Astrocyte (in vitro differentiated cells and primary cell): ENCODE data around the gene CDCA7. TPM values are rescaled to one million over a fixed set of nuclear protein-coding genes. Genes with fewer than 3 reads are reported as not detected.

Experiments used
- DNase-seq: peaks from one replicate; pipeline ENCODE4 v3.0.0-alpha.2; 2010; ENCODE audit warnings: low read depth
- FAIRE-seq: peaks from 2 replicates; lab custom pipeline; 2011; peaks lifted over from hg19 to GRCh38; lab: Jason Lieb, UNC
- H2AFZ ChIP-seq: 2 replicates; pipeline ENCODE4 v1.6.0; 2012; ENCODE audit warnings: low read depth, low read length, inconsistent platforms
- H3K27ac ChIP-seq: 2 replicates; pipeline ENCODE4 v1.5.1; 2011; ENCODE audit warnings: low read depth, low read length, inconsistent platforms
- H3K27me3 ChIP-seq: 2 replicates; pipeline ENCODE4 v1.6.0; 2011; ENCODE audit warnings: low read length, inconsistent platforms; ENCODE audit not compliant: insufficient read depth
- H3K36me3 ChIP-seq: 2 replicates; pipeline ENCODE4 v1.5.1; 2011; ENCODE audit warnings: low read length, inconsistent platforms; ENCODE audit not compliant: insufficient read depth
- H3K4me1 ChIP-seq: 2 replicates; pipeline ENCODE4 v1.5.1; 2011; ENCODE audit warnings: low read length, inconsistent platforms; ENCODE audit not compliant: insufficient read depth
- H3K4me2 ChIP-seq: 2 replicates; pipeline ENCODE4 v1.6.0; 2012; ENCODE audit warnings: low read length, inconsistent platforms
- H3K4me3 ChIP-seq: 2 replicates; pipeline ENCODE4 v1.5.1; 2011; ENCODE audit warnings: low read depth, mild to moderate bottlenecking, low read length, inconsistent platforms; ENCODE audit not compliant: insufficient read depth
- H3K79me2 ChIP-seq: 2 replicates; pipeline ENCODE4 v1.6.0; 2012; ENCODE audit warnings: mild to moderate bottlenecking, low read length, inconsistent platforms; ENCODE audit not compliant: insufficient read depth
- H3K9ac ChIP-seq: 2 replicates; pipeline ENCODE4 v1.6.0; 2012; ENCODE audit warnings: mild to moderate bottlenecking, low read length, inconsistent platforms
- H3K9me3 ChIP-seq: 2 replicates; pipeline ENCODE4 v1.5.1; 2012; ENCODE audit warnings: low read depth, mild to moderate bottlenecking, low read length, inconsistent platforms; ENCODE audit not compliant: insufficient read depth
- H4K20me1 ChIP-seq: 2 replicates; pipeline ENCODE4 v1.6.0; 2012; ENCODE audit warnings: low read length, inconsistent platforms; ENCODE audit not compliant: insufficient read depth
- H3K27ac Mint-ChIP-seq: one replicate; pipeline ENCODE4 v1.8.0; 2021; ENCODE audit warnings: mild to moderate bottlenecking, mixed read lengths; ENCODE audit not compliant: unreplicated experiment
- H3K27me3 Mint-ChIP-seq: one replicate; pipeline ENCODE4 v1.8.0; 2021; ENCODE audit warnings: low read depth, mixed read lengths; ENCODE audit not compliant: unreplicated experiment
- H3K36me3 Mint-ChIP-seq: one replicate; pipeline ENCODE4 v1.8.0; 2021; ENCODE audit warnings: low read depth, mixed read lengths; ENCODE audit not compliant: unreplicated experiment
- H3K4me1 Mint-ChIP-seq: one replicate; pipeline ENCODE4 v1.8.0; 2021; ENCODE audit warnings: low read depth, mixed read lengths; ENCODE audit not compliant: unreplicated experiment
- H3K4me3 Mint-ChIP-seq: one replicate; pipeline ENCODE4 v1.8.0; 2021; ENCODE audit warnings: mild to moderate bottlenecking, moderate library complexity, mixed read lengths; ENCODE audit not compliant: unreplicated experiment
- H3K9me3 Mint-ChIP-seq: one replicate; pipeline ENCODE4 v1.8.0; 2021; ENCODE audit warnings: mild to moderate bottlenecking, mixed read lengths; ENCODE audit not compliant: unreplicated experiment
- CTCF ChIP-seq: IDR thresholded peaks from 2 replicates; pipeline ENCODE4 v1.5.1; 2011; ENCODE audit warnings: low read depth, mild to moderate bottlenecking, inconsistent platforms, low read length, moderate library complexity; ENCODE audit not compliant: insufficient read depth
- EZH2 ChIP-seq: IDR thresholded peaks from 2 replicates; pipeline ENCODE4 v1.6.1; 2012; ENCODE audit warnings: mild to moderate bottlenecking, low read length, inconsistent platforms; ENCODE audit not compliant: insufficient read depth
- total RNA-seq: library from RNA; stranded (reverse); gene quantifications from 2 replicates; pipeline ENCODE4 v1.2.1, GENCODE V29; 2021

The CDCA7 gene
- total RNA-seq, 1 donor from 2014 or later = 5.3 TPM

- no peaks in the 10 kb centered on the region for H3K9me3 ChIP-seq
- Mint-ChIP-seq H3K27ac (no peak overlapping the region), H3K4me1 (no peaks in the 10 kb centered on the region), H3K27me3 (no peaks in the 10 kb centered on the region), H3K9me3 (no peaks in the 10 kb centered on the region), H3K36me3 (no peaks in the 10 kb centered on the region), H3K4me3 (no peak overlapping the region)
- no peaks in the 10 kb centered on the region for H3K79me2 ChIP-seq
- H3K4me1 ChIP-seq = no peaks in the 10 kb centered on the region
- no peak overlapping the region for H2AFZ ChIP-seq
- DNase-seq = no peak
- TF ChIP-seq EZH2 (no peak), CTCF (no peak)
- no peak for FAIRE-seq
- H4K20me1 ChIP-seq = no peaks in the 10 kb centered on the region
- no peak overlapping the region for H3K27ac ChIP-seq
- no peak overlapping the region for H3K4me2 ChIP-seq
- H3K27me3 ChIP-seq = no peaks in the 10 kb centered on the region
- no peak overlapping the region for H3K9ac ChIP-seq
- no peaks in the 10 kb centered on the region for H3K36me3 ChIP-seq
- H3K4me3 ChIP-seq = no peak overlapping the region
These were observed 42.6 kb upstream of the CDCA7 start for GRCh38 chr2:173311844-173312606.

GRCh38 chr2:173323371-173323770, 31.3 kb upstream of the CDCA7 start:
- Histone ChIP-seq H4K20me1 (no peaks in the 10 kb centered on the region), H3K4me3 (no peak overlapping the region)

More at GRCh38 chr2:173323371-173323770, 31.3 kb upstream of the CDCA7 start:
- no peak overlapping the region for H3K4me2 ChIP-seq
- H3K9me3 ChIP-seq = peaks cover 3% of the 10 kb centered on the region
- Mint-ChIP-seq H3K4me1 (no peaks in the 10 kb centered on the region), H3K4me3 (no peak overlapping the region), H3K9me3 (peaks cover 14% of the 10 kb centered on the region), H3K27me3 (no peaks in the 10 kb centered on the region), H3K27ac (no peak overlapping the region), H3K36me3 (peaks cover under 1% of the 10 kb centered on the region)
- no peak overlapping the region for H2AFZ ChIP-seq
- H3K27ac ChIP-seq = no peak overlapping the region
- H3K4me1 ChIP-seq = no peaks in the 10 kb centered on the region
- FAIRE-seq (no peak), DNase-seq (no peak)
- TF ChIP-seq EZH2 (no peak), CTCF (no peak)
- no peaks in the 10 kb centered on the region for H3K79me2 ChIP-seq
- no peaks in the 10 kb centered on the region for H3K36me3 ChIP-seq
- no peaks in the 10 kb centered on the region for H3K27me3 ChIP-seq
- no peak overlapping the region for H3K9ac ChIP-seq
